ENCODE data around the gene CACNA2D2. TPM values are rescaled to one million over a fixed set of nuclear protein-coding genes. Genes with fewer than 3 reads are reported as not detected.

Gene CACNA2D2
- total RNA-seq, 1 experiment from 2014 or later, result 27.7 TPM

GRCh38 chr3:50487181-50487580, 16.3 kb downstream of the CACNA2D2 start:
- Histone ChIP-seq H4K91ac (ENCODE audit: insufficient read length, low read depth, low read length) (no peak overlapping the region), H3K4ac (ENCODE audit: low read depth, low read length) (no peak overlapping the region), H3K23ac (ENCODE audit: insufficient read length, low read depth, low read length) (no peak overlapping the region), H2BK15ac (ENCODE audit: low read depth, low read length) (no peak overlapping the region), H3K9me3 (ENCODE audit: control insufficient read depth, low read depth, low read length) (no peaks in the 10 kb centered on the region), H3T11ph (ENCODE audit: low read length) (no peak overlapping the region), H2BK20ac (ENCODE audit: low read depth, low read length, poor library complexity, severe bottlenecking) (no peak overlapping the region), H4K5ac (ENCODE audit: insufficient read length, low read depth, low read length) (no peak overlapping the region), H2BK12ac (ENCODE audit: insufficient read length, low read depth, low read length) (no peak overlapping the region), H3K23me2 (ENCODE audit: insufficient read length, low read depth, low read length, poor library complexity, severe bottlenecking) (no peaks in the 10 kb centered on the region), H2AK5ac (ENCODE audit: insufficient read length, low read length) (no peak overlapping the region), H3K9ac (ENCODE audit: extremely low read depth, insufficient read length, low read length) (no peak overlapping the region), H3K27me3 (ENCODE audit: insufficient read depth, low read length) (no peaks in the 10 kb centered on the region), H3K79me2 (ENCODE audit: insufficient read depth, low read length) (no peaks in the 10 kb centered on the region), H2BK5ac (ENCODE audit: insufficient read length, low read length) (no peak overlapping the region), H3K79me1 (ENCODE audit: insufficient read depth, low read depth, low read length, poor library complexity, severe bottlenecking) (no peaks in the 10 kb centered on the region), H2AFZ (ENCODE audit: low read length) (no peak overlapping the region), H3K4me1 (ENCODE audit: insufficient read depth, low read length) (no peaks in the 10 kb centered on the region), H3K18ac (ENCODE audit: insufficient read length, low read depth, low read length) (no peak overlapping the region), H4K8ac (replicated peaks; ENCODE audit: insufficient read length, low read depth, low read length) (no peak overlapping the region), H4K20me1 (ENCODE audit: control insufficient read depth, insufficient read depth, insufficient read length) (no peaks in the 10 kb centered on the region), H3K14ac (ENCODE audit: insufficient read depth, low read length) (no peak overlapping the region), H3K27ac (ENCODE audit: insufficient read length, low read depth, low read length) (no peak overlapping the region), H3K4me2 (ENCODE audit: insufficient read depth, insufficient read length, low read length) (no peak overlapping the region), H2BK120ac (ENCODE audit: low read depth, low read length, poor library complexity, severe bottlenecking) (no peak overlapping the region), H3K56ac (ENCODE audit: insufficient read length, low read depth, low read length) (no peak overlapping the region)
- no peaks in the 10 kb centered on the region; the same call in 1 of the 2 replicates for H3K27me3 Mint-ChIP-seq (ENCODE audit: low read depth)
- H3K4me3 Mint-ChIP-seq, result no peak overlapping the region
- WGBS (ENCODE audit: extremely low coverage, insufficient read length, low lambda C conversion rate), result no CpG with 5 or more reads among the region's 6 CpGs
- H3K4me1 Mint-ChIP-seq, result peaks cover 41 to 48% of the 10 kb centered on the region in 2 experiments
- H3K36me3 Mint-ChIP-seq (ENCODE audit: insufficient read depth in 1 of 3, low read depth in 3 of 3), result no peaks in the 10 kb centered on the region
- DNase-seq, result no peak
- peak; percentile 41; the same call in 2 of the 3 replicates for TF ChIP-seq CTCF (conservative IDR thresholded peaks at IDR 0.05)
- no peaks in the 10 kb centered on the region; a peak in 1 of 5 replicates for H3K9me3 Mint-ChIP-seq
- no peak overlapping the region for H3K27ac Mint-ChIP-seq
